Trophoblast cell (in vitro differentiated cells and primary cell): ENCODE measurements around the gene FPGS.
A peak's percentile ranks its signal among the peaks of the same experiment; 100 is the strongest.

ENCODE experiments used
- DNase-seq, 2 donors: peaks; one replicate each; pipeline ENCODE4 v3.0.0-alpha.2; 2016
- H2AFZ ChIP-seq: 2 replicates; pipeline ENCODE4 v1.6.1; 2013; ENCODE audit warnings: low read length, moderate library complexity, mild to moderate bottlenecking; ENCODE audit not compliant: insufficient read depth, poor library complexity
- H2AK5ac ChIP-seq: 2 replicates; pipeline ENCODE4 v1.6.1; 2013; ENCODE audit warnings: mild to moderate bottlenecking, low read length
- H2BK120ac ChIP-seq: 2 replicates; pipeline ENCODE4 v1.6.1; 2013; ENCODE audit warnings: low read length, mild to moderate bottlenecking, moderate library complexity; ENCODE audit not compliant: insufficient read depth, poor library complexity
- H2BK12ac ChIP-seq: 2 replicates; pipeline ENCODE4 v1.6.1; 2013; ENCODE audit warnings: mild to moderate bottlenecking, low read length, moderate library complexity
- H2BK5ac ChIP-seq: 2 replicates; pipeline ENCODE4 v1.6.1; 2013; ENCODE audit warnings: low read length, low read depth, moderate library complexity, mild to moderate bottlenecking; ENCODE audit not compliant: poor library complexity
- H3K14ac ChIP-seq: 2 replicates; pipeline ENCODE4 v1.6.1; 2013; ENCODE audit warnings: mild to moderate bottlenecking, low read length
- H3K18ac ChIP-seq: 2 replicates; pipeline ENCODE4 v1.6.1; 2013; ENCODE audit warnings: mild to moderate bottlenecking, low read length
- H3K23ac ChIP-seq: 2 replicates; pipeline ENCODE4 v1.6.1; 2013; ENCODE audit warnings: low read length
- H3K27ac ChIP-seq: 2 replicates; pipeline ENCODE4 v1.5.1; 2013; ENCODE audit warnings: low read depth, mild to moderate bottlenecking, inconsistent platforms, low read length, moderate library complexity
- H3K27me3 ChIP-seq: 2 replicates; pipeline ENCODE4 v1.6.1; 2013; ENCODE audit warnings: inconsistent platforms, mild to moderate bottlenecking, low read length, moderate library complexity; ENCODE audit not compliant: insufficient read depth
- H3K36me3 ChIP-seq, 2 experiments: 1 replicate in 1 of 2; 2 replicates in 1 of 2; pipeline ENCODE4 v1.6.1; 2013; ENCODE audit warnings: low read length in 2 of 2, mild to moderate bottlenecking in 2 of 2, moderate library complexity in 1 of 2; ENCODE audit not compliant: insufficient read depth in 2 of 2, control insufficient read depth in 1 of 2
- H3K4ac ChIP-seq: 2 replicates; pipeline ENCODE4 v1.6.1; 2013; ENCODE audit warnings: low read depth, mild to moderate bottlenecking, low read length, moderate library complexity
- H3K4me1 ChIP-seq, 2 experiments: 1 replicate in 1 of 2; 2 replicates in 1 of 2; pipeline ENCODE4 v1.6.1; 2013; ENCODE audit warnings: low read length in 2 of 2, mild to moderate bottlenecking in 2 of 2, moderate library complexity in 1 of 2; ENCODE audit not compliant: insufficient read depth in 2 of 2, control insufficient read depth in 1 of 2
- H3K4me2 ChIP-seq: 2 replicates; pipeline ENCODE4 v1.6.1; 2013; ENCODE audit warnings: inconsistent platforms, mild to moderate bottlenecking, low read length, moderate library complexity
- H3K4me3 ChIP-seq: 2 replicates; pipeline ENCODE4 v1.5.1; 2013; ENCODE audit warnings: mild to moderate bottlenecking, low read depth, low read length, inconsistent platforms
- H3K79me1 ChIP-seq: one replicate; pipeline ENCODE4 v1.6.1; 2013; ENCODE audit warnings: low read length
- H3K79me2 ChIP-seq: 2 replicates; pipeline ENCODE4 v1.6.1; 2013; ENCODE audit warnings: low read length, mild to moderate bottlenecking; ENCODE audit not compliant: control insufficient read depth, insufficient read depth, poor library complexity
- H3K9ac ChIP-seq: 2 replicates; pipeline ENCODE4 v1.6.1; 2013; ENCODE audit warnings: mild to moderate bottlenecking, low read length
- H3K9me3 ChIP-seq: 2 replicates; pipeline ENCODE4 v1.6.1; 2013; ENCODE audit warnings: low read depth, mild to moderate bottlenecking, control low read depth, inconsistent platforms, low read length; ENCODE audit not compliant: insufficient read depth
- H4K12ac ChIP-seq: 2 replicates; pipeline ENCODE4 v1.6.1; 2013; ENCODE audit warnings: low read depth, mild to moderate bottlenecking, low read length, moderate library complexity
- H4K8ac ChIP-seq: 2 replicates; pipeline ENCODE4 v1.6.1; 2013; ENCODE audit warnings: low read depth, mild to moderate bottlenecking, low read length, moderate library complexity
- H4K91ac ChIP-seq: one replicate; pipeline ENCODE4 v1.6.1; 2013; ENCODE audit warnings: low read depth, mild to moderate bottlenecking, low read length, moderate library complexity
- WGBS: extraction: QIAGEN DNeasy Blood & Tissue Kit; methylation state at CpG from one replicate; pipeline ENCODE4 v1.1.7; 2013; ENCODE audit warnings: missing lambda C conversion rate; ENCODE audit not compliant: insufficient read length, insufficient coverage; ENCODE audit errors: extremely low coverage; 5-methylcytosine and 5-hydroxymethylcytosine counted together

Gene FPGS

GRCh38 chr9:127783111-127784008 is 19.3 kb upstream of the FPGS start:
- Histone ChIP-seq H4K91ac (no peak overlapping the region), H3K36me3 (peaks cover 11 to 13% of the 10 kb centered on the region in 2 experiments), H2BK12ac (no peak overlapping the region), H3K9ac (no peak overlapping the region), H3K4me1 (peaks cover 0 to 3% of the 10 kb centered on the region in 2 experiments), H3K79me1 (peaks cover 6% of the 10 kb centered on the region), H3K14ac (no peak overlapping the region), H3K79me2 (peaks cover 8% of the 10 kb centered on the region), H4K12ac (no peak overlapping the region), H2AFZ (no peak overlapping the region), H3K27me3 (no peaks in the 10 kb centered on the region), H4K8ac (no peak overlapping the region), H2BK5ac (no peak overlapping the region), H2BK120ac (no peak overlapping the region), H3K4me3 (no peak overlapping the region), H3K9me3 (no peaks in the 10 kb centered on the region), H3K4ac (no peak overlapping the region), H3K18ac (no peak overlapping the region), H3K23ac (no peak overlapping the region), H3K4me2 (no peak overlapping the region), H2AK5ac (no peak overlapping the region), H3K27ac (no peak overlapping the region)
- DNase-seq, result no peak
- WGBS, result no CpG with 5 or more reads among the region's 20 CpGs

- H3K23ac ChIP-seq, result no peak overlapping the region
These were observed 17.4 kb upstream of the FPGS start for GRCh38 chr9:127785023-127785932.

GRCh38 chr9:127785933-127786772 is 16.5 kb upstream of the FPGS start, which contains the start of gene CDK9:
TSS of gene CDK9 (plus strand) at chr9:127786034. CDS start at chr9:127786149, 115 bp downstream.
- Histone ChIP-seq H3K79me1 (peaks cover 6% of the 10 kb centered on the region), H3K14ac (peak within 1 kb of the TSS; percentile 98), H3K4me3 (peak within 1 kb of the TSS; percentile 93), H4K12ac (peak within 1 kb of the TSS; percentile 90), H2AFZ (peak within 1 kb of the TSS; percentile 86), H3K18ac (peak within 1 kb of the TSS; percentile 98), H3K27ac (peak within 1 kb of the TSS; percentile 93), H3K36me3 (peaks cover 39% of the 10 kb centered on the region in 2 experiments), H4K91ac (peak within 1 kb of the TSS; percentile 96), H3K4me1 (peaks cover 0 to 3% of the 10 kb centered on the region in 2 experiments), H3K4me2 (peak within 1 kb of the TSS; percentile 93), H3K4ac (peak within 1 kb of the TSS; percentile 97), H2BK12ac (peak within 1 kb of the TSS; percentile 29), H3K27me3 (no peaks in the 10 kb centered on the region), H2BK5ac (peak within 1 kb of the TSS; percentile 95), H3K9me3 (no peaks in the 10 kb centered on the region), H3K9ac (peak within 1 kb of the TSS; percentile 75), H3K23ac (no peak within 1 kb of the TSS), H2BK120ac (peak within 1 kb of the TSS; percentile 94), H4K8ac (peak within 1 kb of the TSS; percentile 92), H2AK5ac (peak within 1 kb of the TSS; percentile 95), H3K79me2 (peaks cover 8% of the 10 kb centered on the region)
- DNase-seq, result peak; percentile 81 to 92
- WGBS, result no CpG with 5 or more reads among the region's 75 CpGs

More at GRCh38 chr9:127785023-127785932, 17.4 kb upstream of the FPGS start:
- H3K4me3 ChIP-seq, result peak overlapping the region; percentile 82
- H3K36me3 ChIP-seq, result peaks cover 31 to 32% of the 10 kb centered on the region in 2 experiments
- no peaks in the 10 kb centered on the region for H3K9me3 ChIP-seq
- peak overlapping the region; percentile 54 for H4K8ac ChIP-seq
- WGBS, result no CpG with 5 or more reads among the region's 123 CpGs
- DNase-seq, result peak; percentile 77 to 91
- peak overlapping the region; percentile 49 for H3K4ac ChIP-seq
- no peaks in the 10 kb centered on the region for H3K27me3 ChIP-seq
- peak overlapping the region; percentile 78 for H3K27ac ChIP-seq
- peak overlapping the region; percentile 86 for H2AFZ ChIP-seq
- H4K91ac ChIP-seq, result peak overlapping the region; percentile 84
- no peak overlapping the region for H2AK5ac ChIP-seq
- peaks cover 8% of the 10 kb centered on the region for H3K79me2 ChIP-seq
- H2BK12ac ChIP-seq, result no peak overlapping the region
- H2BK5ac ChIP-seq, result peak overlapping the region; percentile 77
- H2BK120ac ChIP-seq, result peak overlapping the region; percentile 13
- H3K4me1 ChIP-seq, result peaks cover 0 to 3% of the 10 kb centered on the region in 2 experiments
- peak overlapping the region; percentile 54 for H3K14ac ChIP-seq
- peak overlapping the region; percentile 79 for H4K12ac ChIP-seq
- H3K9ac ChIP-seq, result peak overlapping the region; percentile 54
- H3K18ac ChIP-seq, result peak overlapping the region; percentile 74
- peak overlapping the region; percentile 93 for H3K4me2 ChIP-seq
- H3K79me1 ChIP-seq, result peaks cover 6% of the 10 kb centered on the region
